ENCODE results near the gene RABGAP1L. TPM values are rescaled to one million over a fixed set of nuclear protein-coding genes. Genes with fewer than 3 reads are reported as not detected.

The RABGAP1L gene
- total and polyA plus RNA-seq, 2 of the 8 experiments (the other 6 are each of a cell fraction or from before 2014, with no cell fraction given): 33.3 to 156 TPM

- FAIRE-seq (no peak), DNase-seq (ENCODE audit: low read depth in 1 of 2, low spot score in 2 of 2) (no peak)
- H3K27me3 ChIP-seq (replicated peaks in 1 of 4; ENCODE audit: control insufficient read depth in 3 of 4, extremely low read depth in 1 of 4, insufficient read depth in 3 of 4, low read length in 3 of 4): no peaks in the 10 kb centered on the region
- H3K18ac ChIP-seq (ENCODE audit: extremely low read depth, low read length): no peak overlapping the region
- H2BK20ac ChIP-seq (ENCODE audit: low read length): no peak overlapping the region
- peaks cover 5 to 12% of the 10 kb centered on the region in 2 experiments for H4K20me1 ChIP-seq (replicated peaks in 1 of 2; ENCODE audit: control insufficient read depth in 1 of 2, insufficient read depth in 2 of 2, low read length in 2 of 2)
- H2AFZ ChIP-seq (ENCODE audit: low read length): no peak overlapping the region
- no peak overlapping the region for H3K14ac ChIP-seq (ENCODE audit: insufficient read length)
- H3K9ac ChIP-seq (replicated peaks in 1 of 4; ENCODE audit: extremely low read depth in 1 of 4, low read depth in 3 of 4, low read length in 3 of 4): no peak overlapping the region
- peaks cover 20 to 40% (median 36%) of the 10 kb centered on the region in 4 experiments for H3K36me3 ChIP-seq (ENCODE audit: control insufficient read depth in 2 of 4, insufficient read depth in 4 of 4, low read length in 3 of 4)
- H3K9me3 ChIP-seq (ENCODE audit: insufficient read depth in 2 of 2, low read depth in 1 of 2, low read length in 1 of 2): no peaks in the 10 kb centered on the region
- H4K8ac ChIP-seq (ENCODE audit: extremely low read depth, insufficient read depth, low read length): no peak overlapping the region
- H4K91ac ChIP-seq (replicated peaks; ENCODE audit: insufficient read length, low read length): no peak overlapping the region
- H2BK15ac ChIP-seq (ENCODE audit: low read length): no peak overlapping the region
- H2BK5ac ChIP-seq (ENCODE audit: low read depth, low read length): no peak overlapping the region
- no peak overlapping the region for H3K56ac ChIP-seq (replicated peaks; ENCODE audit: insufficient read length, low read depth, low read length)
- H2BK120ac ChIP-seq (replicated peaks; ENCODE audit: low read depth, low read length): no peak overlapping the region
- H3K4me3 ChIP-seq (ENCODE audit: extremely low read depth in 1 of 4, insufficient read depth in 2 of 4, low read depth in 3 of 4, low read length in 4 of 4): no peak overlapping the region
- H3K4ac ChIP-seq (replicated peaks; ENCODE audit: insufficient read length, low read depth, low read length): no peak overlapping the region
- no peak overlapping the region for H2BK12ac ChIP-seq (ENCODE audit: low read depth, low read length)
- H3K4me2 ChIP-seq (ENCODE audit: insufficient read depth in 1 of 2, low read depth in 2 of 2, low read length in 2 of 2): no peak overlapping the region
- no peak overlapping the region for H2AK5ac ChIP-seq (ENCODE audit: low read depth, low read length)
- POLR2A ChIA-PET (ENCODE audit: partially characterized antibody): interaction anchor here (1.2 to 1.8 kb wide), 2 partner anchors 11 to 19 kb away, joined by 4 read pairs; partner anchors contain the start of gene MRPS14
- whole genome bisulfite sequencing, 2 experiments (ENCODE audit: extremely low coverage in 1 of 2, insufficient coverage in 1 of 2, insufficient read length in 1 of 2, insufficient replicate concordance in 2 of 2, low coverage in 1 of 2, low lambda C conversion rate in 2 of 2, missing lambda C conversion rate in 1 of 2): 85% methylated on average over 2 of the region's 2 CpGs; no CpG with 5 or more reads in 1 of the 2 experiments
- no peak overlapping the region for H3K23ac ChIP-seq (ENCODE audit: insufficient read length)
- 0 out of 2 replicates have a peak, but pooled peaks cover 2% of the 10 kb centered on the region for H3K79me1 ChIP-seq (ENCODE audit: low read depth, low read length)
- no peak overlapping the region for H4K5ac ChIP-seq (ENCODE audit: insufficient read length, low read depth, low read length)
- peaks cover 5% of the 10 kb centered on the region for H3K23me2 ChIP-seq (ENCODE audit: low read depth, low read length)
- CTCF ChIA-PET (ENCODE audit: partially characterized antibody): interaction anchor here (1.6 kb wide), 1 partner anchor 26 kb away, joined by 5 read pairs; no protein-coding TSS in a partner anchor
- H3K79me2 ChIP-seq (ENCODE audit: control insufficient read depth in 1 of 2, insufficient read depth in 2 of 2, low read length in 2 of 2): peaks cover 39 to 82% of the 10 kb centered on the region in 2 experiments
- no peak overlapping the region for H3K27ac ChIP-seq (ENCODE audit: low read depth, low read length)
- peaks cover 0 to 4% (median 0%) of the 10 kb centered on the region in 4 experiments; a peak in 1 of 7 replicates for H3K4me1 ChIP-seq (replicated peaks in 1 of 4; ENCODE audit: control insufficient read depth in 3 of 4, insufficient read depth in 4 of 4, low read length in 3 of 4)
- TF ChIP-seq ATF2 (IDR thresholded peaks at IDR 0.05; ENCODE audit: low read length): no peak
- TF ChIP-seq TCF12 (IDR thresholded peaks at IDR 0.05; ENCODE audit: low read depth, low read length): no peak
Observed at GRCh38 chr1:175003521-175003920, 844.2 kb downstream of the RABGAP1L start.

Data from H1 (cell line).